GM21529 (cell line): Measurements from ENCODE around the gene SF3B2.
A peak's percentile ranks its signal among the peaks of the same experiment; 100 is the strongest.
"Not testable (repeated sequence)": the region's sequence is repeated elsewhere in the genome, so short reads cannot be mapped to it uniquely, and the experiment has no call there.

Source experiments
- ATAC-seq: cut with Tn5 transposase; IDR thresholded peaks from one replicate; pipeline ENCODE4 v1.9.1; 2021; ENCODE audit not compliant: unreplicated experiment

SF3B2 gene

GRCh38 chr11:66015936-66016792, 36.0 kb upstream of the SF3B2 start:
- no peak for ATAC-seq

DNA sequence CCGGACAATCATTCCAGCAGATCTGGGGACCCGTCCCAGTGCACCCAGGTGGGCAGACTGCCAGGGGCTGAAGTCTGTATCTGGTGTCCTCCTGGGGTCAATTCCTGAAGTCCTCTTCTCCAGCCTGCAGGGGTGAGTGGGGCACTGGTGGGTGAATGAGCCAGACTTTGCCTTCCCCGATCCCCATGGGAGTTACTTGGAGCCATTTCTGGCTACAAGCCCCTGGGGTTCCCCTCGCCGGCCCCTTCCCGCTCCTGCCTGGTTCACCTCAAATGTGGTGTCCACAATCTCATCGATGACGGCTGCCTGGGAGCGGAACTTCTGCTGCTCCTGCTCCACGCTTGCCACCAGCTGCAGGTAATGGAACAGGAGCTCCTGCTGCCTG, 35.4 kb upstream of the SF3B2 start:
- ATAC-seq = no peak

DNA sequence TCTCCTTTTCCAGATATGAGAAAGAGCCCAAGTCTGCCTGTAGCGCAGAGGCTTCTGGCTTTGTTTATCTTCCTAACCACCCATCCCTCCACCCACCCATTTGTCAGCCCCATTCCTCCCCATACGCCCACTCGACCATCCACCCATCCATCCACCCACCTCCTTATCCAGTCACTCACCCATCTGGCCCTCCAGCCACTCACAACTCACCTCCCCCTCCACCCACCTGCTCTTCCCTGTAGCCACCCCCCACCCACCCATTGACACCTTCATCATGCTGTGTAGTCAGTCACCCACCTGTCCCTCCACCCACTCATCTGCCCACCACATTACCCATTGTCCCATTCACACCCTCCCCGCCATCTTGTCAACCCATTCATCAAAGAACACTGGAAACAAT, 34.8 kb upstream of the SF3B2 start:
- no peak for ATAC-seq

DNA sequence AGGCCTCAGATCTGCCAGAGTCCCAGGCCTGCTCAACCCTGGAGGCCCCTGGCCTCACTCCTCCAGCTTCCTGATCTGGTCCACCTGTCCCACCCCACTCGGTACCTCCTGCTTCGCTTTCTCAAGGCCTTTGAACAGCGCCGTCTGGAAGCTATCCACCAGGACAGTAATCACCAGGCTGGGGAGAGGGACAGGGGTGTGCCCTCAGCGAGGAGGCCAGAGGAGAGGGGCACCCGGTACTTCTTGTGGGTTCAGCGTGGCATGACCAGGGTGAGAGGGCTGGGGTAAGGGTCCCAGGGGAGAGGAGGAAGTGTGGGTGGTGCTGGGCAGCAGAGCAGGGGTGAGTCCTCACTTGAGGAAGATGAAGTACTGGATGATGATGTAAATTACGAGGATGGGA, 32.0 kb upstream of the SF3B2 start:
- ATAC-seq = no peak

GRCh38 chr11:66020618-66021357, 31.4 kb upstream of the SF3B2 start:
- no peak for ATAC-seq

GRCh38 chr11:66022401-66023185, 29.6 kb upstream of the SF3B2 start:
- no peak for ATAC-seq

DNA sequence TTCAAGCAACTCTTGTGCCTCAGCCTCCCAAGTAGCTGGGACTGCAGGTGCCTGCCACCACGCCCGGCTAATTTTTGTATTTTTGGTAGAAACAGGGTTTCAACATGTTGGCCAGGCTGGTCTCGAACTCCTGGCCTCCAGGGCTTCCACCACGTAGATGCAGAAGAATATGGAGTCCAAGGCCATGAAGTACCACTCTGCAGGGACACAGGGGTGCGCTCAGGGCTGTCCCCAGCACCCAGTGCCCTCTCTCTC, 29.1 kb upstream of the SF3B2 start:
- not testable (repeated sequence) for ATAC-seq

DNA sequence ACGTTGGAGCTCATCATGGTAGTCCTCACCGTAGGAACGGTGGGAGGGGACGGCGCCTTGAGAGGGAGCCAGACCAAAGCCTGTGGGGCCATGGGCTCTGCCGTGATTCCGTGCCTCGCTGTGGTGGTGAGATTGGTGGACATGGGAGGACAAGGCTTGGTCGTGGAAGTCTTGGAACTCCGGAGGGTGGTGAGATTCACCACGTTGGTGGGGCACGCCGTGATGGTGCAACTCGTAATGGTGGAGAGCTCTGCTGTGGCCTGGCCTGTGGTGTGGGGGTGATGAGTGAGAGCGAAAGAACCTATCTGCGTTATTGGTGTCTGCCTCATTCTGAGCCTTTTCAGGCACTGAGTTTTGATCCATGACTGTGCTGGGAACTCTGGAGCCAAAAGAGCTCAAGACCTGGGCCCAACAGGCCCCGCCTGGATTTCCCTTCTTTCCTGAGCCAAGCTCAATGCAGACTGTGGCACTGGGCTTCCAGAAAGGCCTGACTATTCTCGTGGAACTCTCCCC, 26.1 kb upstream of the SF3B2 start, which contains the start of gene CATSPER1:
TSS of gene CATSPER1 (minus strand) at position 463 of the 513 bp plus-strand sequence. CDS start at position 363, 100 bp downstream.
- ATAC-seq = no peak

GRCh38 chr11:66032957-66033735, 19.0 kb upstream of the SF3B2 start:
- ATAC-seq = no peak

- ATAC-seq = no peak
These were observed 16.4 kb upstream of the SF3B2 start for GRCh38 chr11:66035653-66036333.

- no peak for ATAC-seq
These were observed 15.8 kb upstream of the SF3B2 start for GRCh38 chr11:66036334-66036710.

GRCh38 chr11:66037327-66037726, 14.8 kb upstream of the SF3B2 start:
- no peak for ATAC-seq

DNA sequence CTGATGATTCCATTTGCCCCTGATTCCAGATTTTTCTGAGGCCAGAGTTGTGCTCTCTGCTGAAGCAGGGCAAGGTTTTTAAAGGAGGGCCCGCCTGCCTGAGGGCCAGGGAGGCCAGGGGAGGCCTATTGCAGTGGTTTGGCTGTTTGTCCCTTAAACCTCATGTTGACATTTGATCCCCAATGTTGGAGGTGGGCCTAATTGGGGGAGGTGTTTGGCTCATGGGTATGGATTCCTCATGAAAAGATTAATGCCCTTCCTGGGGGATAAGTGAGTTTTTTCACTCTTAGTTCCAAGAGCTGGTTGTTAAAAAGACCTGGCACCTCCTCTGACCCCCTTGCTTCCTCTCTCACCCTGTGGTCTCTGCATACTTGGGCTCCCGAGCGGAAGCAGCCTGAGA, 12.4 kb upstream of the SF3B2 start:
- ATAC-seq = no peak

DNA sequence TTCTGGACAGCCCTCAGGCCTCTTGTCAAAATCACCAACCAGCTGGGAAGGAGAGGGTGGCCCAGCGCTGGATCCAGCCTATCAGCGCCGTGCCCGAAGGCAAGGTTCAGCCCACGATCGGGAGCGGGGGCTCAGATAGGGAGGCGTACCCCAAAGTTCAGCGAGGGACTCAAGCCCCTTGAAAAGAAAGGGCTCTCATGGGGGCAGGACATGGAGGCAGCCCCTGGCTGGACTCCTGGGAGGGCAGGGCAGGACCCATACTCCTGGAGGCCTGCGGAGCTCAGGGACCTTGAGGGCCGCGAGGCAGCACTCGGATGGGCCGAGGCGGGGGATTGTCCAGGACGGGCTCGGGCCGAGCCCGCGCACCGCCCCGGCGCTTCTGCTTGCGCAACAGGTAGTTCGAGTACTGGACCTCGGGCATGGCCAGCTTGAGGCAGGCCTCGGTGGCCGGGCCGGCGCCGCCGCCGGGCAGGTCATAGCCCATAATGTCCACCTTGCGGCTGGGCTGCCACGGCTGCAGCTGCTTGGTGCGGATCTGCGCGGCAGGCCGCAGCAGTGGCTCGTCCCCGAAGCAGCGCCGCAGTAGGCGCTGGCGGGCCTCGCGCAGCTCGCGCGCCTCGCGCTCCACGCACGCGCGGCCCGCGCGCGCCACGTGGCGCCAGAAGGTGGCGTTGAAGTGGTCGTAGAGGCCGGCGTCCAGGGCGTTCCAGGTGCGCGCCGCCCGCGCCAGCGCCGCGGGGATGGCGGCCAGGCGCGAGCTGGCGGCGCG, 9.8 kb upstream of the SF3B2 start:
- no peak for ATAC-seq

- ATAC-seq = no peak
These were observed 8.9 kb upstream of the SF3B2 start for GRCh38 chr11:66042996-66043906.

DNA sequence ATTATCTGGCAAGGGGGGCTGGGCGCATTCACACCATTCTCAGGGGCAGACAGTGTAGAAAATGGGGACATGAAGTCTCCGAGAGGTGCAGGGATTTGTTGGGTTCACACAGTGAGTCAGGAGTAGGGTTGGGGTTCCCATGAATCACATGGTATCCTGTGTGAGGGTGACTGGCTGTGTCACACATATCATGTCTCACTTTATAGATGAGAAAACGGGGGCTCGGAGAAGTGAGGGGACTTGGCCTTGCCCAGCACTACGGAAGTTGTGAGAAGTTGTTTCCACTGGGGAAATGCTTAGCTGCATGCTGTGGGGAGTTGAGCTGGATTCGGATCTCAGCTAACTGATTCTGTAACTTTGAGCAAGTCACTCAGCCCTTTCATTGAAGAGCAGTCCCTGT, 7.4 kb upstream of the SF3B2 start:
- no peak for ATAC-seq

DNA sequence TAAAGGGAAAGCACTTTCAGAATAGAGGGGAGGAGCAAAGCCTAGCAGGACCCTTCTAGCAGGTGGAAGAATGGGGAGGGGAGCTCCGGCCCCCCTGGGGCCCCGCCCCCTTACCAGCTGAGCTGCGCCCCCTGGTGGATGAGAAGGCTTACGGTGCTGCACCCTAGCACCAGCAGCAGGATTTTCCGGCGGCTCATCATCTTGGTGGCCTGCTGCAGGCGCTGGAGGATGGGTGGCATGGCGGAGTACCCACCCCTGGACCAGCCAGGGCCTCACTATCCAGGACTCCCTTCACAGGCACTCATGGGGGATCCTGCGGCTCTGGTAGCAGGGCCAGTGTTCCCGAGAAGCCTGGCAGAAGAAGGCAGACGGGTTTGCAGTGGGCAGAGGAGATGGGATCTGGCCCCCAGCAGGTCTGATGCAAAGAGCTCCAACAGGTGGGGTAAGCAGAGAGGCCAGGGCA, 7.0 kb upstream of the SF3B2 start:
- peak; percentile 76 for ATAC-seq

DNA sequence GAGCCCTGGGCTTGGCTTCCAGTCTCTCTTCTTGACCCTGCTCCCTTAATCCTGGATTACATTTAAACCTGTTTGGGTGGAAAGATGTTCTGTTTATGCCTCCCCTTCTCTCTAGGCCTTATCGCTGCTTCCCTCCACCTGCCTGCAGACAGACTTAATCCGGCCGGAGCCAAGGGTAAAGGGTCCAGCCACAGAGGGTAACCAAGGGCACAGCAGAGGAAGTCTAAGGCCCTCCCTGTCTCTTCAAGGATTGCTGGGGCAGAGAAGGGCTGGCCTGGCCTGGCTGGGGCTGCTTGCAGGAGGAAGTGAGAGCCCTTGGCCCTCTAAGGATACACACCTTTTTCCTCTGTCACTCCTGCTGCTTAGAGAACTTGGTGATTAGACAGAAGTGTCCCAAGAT, 5.3 kb upstream of the SF3B2 start:
- no peak for ATAC-seq
